B cell (primary cell): ENCODE measurements around the gene MPZL1. TPM values are rescaled to one million over a fixed set of nuclear protein-coding genes. Genes with fewer than 3 reads are reported as not detected.
A peak's percentile ranks its signal among the peaks of the same experiment; 100 is the strongest.

Source experiments
- ATAC-seq: fragments of 200-7000 bp; cut with Tn5 transposase; one replicate; pipeline ENCODE4 v1.10.0; 2021; ENCODE audit warnings: low read depth, mild to moderate bottlenecking, moderate number of reproducible peaks, moderate library complexity
- CTCF ChIA-PET: fragments of 350-600 bp; sonication (Branson Sonifier 250); formaldehyde crosslinking; loops from one replicate; lab custom pipeline; 2021; ENCODE audit warnings: antibody characterized with exemption, inconsistent platforms; lab: Charles Lee
- POLR2A ChIA-PET: fragments of 350-600 bp; sonication (Branson Sonifier 250); formaldehyde crosslinking; loops from one replicate; lab custom pipeline; 2021; ENCODE audit warnings: antibody characterized with exemption; lab: Charles Lee
- DNase-seq: peaks from one replicate; pipeline ENCODE4 v3.0.0; 2013
- H2AFZ ChIP-seq: 2 replicates; pipeline ENCODE4 v1.6.1; 2012; ENCODE audit warnings: mild to moderate bottlenecking, low read depth, low read length; ENCODE audit not compliant: insufficient read depth, poor library complexity, severe bottlenecking
- H3K27ac ChIP-seq, 2 donors: 1 replicate in 1 of 2; 2 replicates in 1 of 2; pipeline ENCODE4 v1.5.1; 2012 to 2013; ENCODE audit warnings: low read length in 2 of 2, mild to moderate bottlenecking in 2 of 2, moderate library complexity in 1 of 2
- H3K27me3 ChIP-seq, 4 experiments: fragments of 200-600 bp in 1 of 4; sonication (generic) in 1 of 4; replicated peaks in 1 of 4; 1 replicate in 2 of 4; 2 replicates in 2 of 4; pipeline versions ENCODE4 v1.6.1 to v1.7.0; 2013 to 2016; ENCODE audit warnings: low read length in 3 of 4, mild to moderate bottlenecking in 2 of 4, mixed read lengths in 1 of 4, moderate library complexity in 1 of 4; ENCODE audit not compliant: insufficient read depth in 4 of 4, control insufficient read depth in 3 of 4; ENCODE audit errors: control extremely low read depth in 1 of 4
- H3K36me3 ChIP-seq, 2 experiments: replicated peaks in 1 of 2; 1 replicate in 1 of 2; 2 replicates in 1 of 2; pipeline versions ENCODE4 v1.6.1 to v1.7.1; 2013; ENCODE audit warnings: low read length in 1 of 2; ENCODE audit not compliant: insufficient read depth in 2 of 2, control insufficient read depth in 1 of 2; ENCODE audit errors: control extremely low read depth in 1 of 2, extremely low read depth in 1 of 2
- H3K4me1 ChIP-seq, 2 donors: fragments of 200-600 bp in 1 of 2; sonication (generic) in 1 of 2; 1 replicate in 1 of 2; 2 replicates in 1 of 2; pipeline versions ENCODE4 v1.5.1 to v1.6.1; 2013 to 2017; ENCODE audit warnings: low read length in 2 of 2; ENCODE audit not compliant: control insufficient read depth in 2 of 2, insufficient read depth in 2 of 2
- H3K4me2 ChIP-seq: replicated peaks from 2 replicates; pipeline ENCODE3; 2012; ENCODE audit warnings: mild to moderate bottlenecking, low read depth, low read length; ENCODE audit not compliant: poor library complexity, severe bottlenecking
- H3K4me3 ChIP-seq, 5 experiments: fragments of 200-600 bp in 1 of 5; sonication (generic) in 1 of 5; 1 replicate in 3 of 5; 2 replicates in 2 of 5; pipeline versions ENCODE4 v1.5.1 to v1.7.0; 2011 to 2016; ENCODE audit warnings: low read length in 4 of 5, mild to moderate bottlenecking in 4 of 5, low read depth in 2 of 5, control low read depth in 1 of 5, moderate library complexity in 1 of 5; ENCODE audit not compliant: insufficient read depth in 1 of 5; ENCODE audit errors: control extremely low read depth in 1 of 5, extremely low read depth in 1 of 5
- H3K79me2 ChIP-seq: fragments of 200-600 bp; sonication (generic); one replicate; pipeline ENCODE4 v1.6.0; 2016; ENCODE audit warnings: low read length; ENCODE audit not compliant: control insufficient read depth, insufficient read depth
- H3K9ac ChIP-seq: fragments of 200-600 bp; sonication (generic); 2 replicates; pipeline ENCODE4 v1.6.1; 2017; ENCODE audit warnings: mild to moderate bottlenecking, low read length, moderate library complexity
- H3K9me3 ChIP-seq, 3 donors: one replicate each; pipeline versions ENCODE4 v1.6.1 to v1.7.1; 2013; ENCODE audit warnings: low read length in 2 of 3; ENCODE audit not compliant: control insufficient read depth in 2 of 3, insufficient read depth in 1 of 3; ENCODE audit errors: control extremely low read depth in 1 of 3
- H4K20me1 ChIP-seq: 2 replicates; pipeline ENCODE4 v1.6.0; 2012; ENCODE audit warnings: mild to moderate bottlenecking, low read length; ENCODE audit not compliant: insufficient read depth, control insufficient read depth, poor library complexity, severe bottlenecking
- H3K27ac Mint-ChIP-seq: one replicate; pipeline ENCODE4 v1.8.0; 2021; ENCODE audit warnings: mixed read lengths
- H3K27me3 Mint-ChIP-seq: one replicate; pipeline ENCODE4 v1.8.0; 2021; ENCODE audit warnings: mixed read lengths
- H3K4me1 Mint-ChIP-seq: one replicate; pipeline ENCODE4 v1.8.0; 2021; ENCODE audit warnings: mixed read lengths
- H3K4me3 Mint-ChIP-seq: one replicate; pipeline ENCODE4 v1.8.0; 2021; ENCODE audit warnings: mixed read lengths
- H3K9me3 Mint-ChIP-seq: one replicate; pipeline ENCODE4 v1.8.0; 2022; ENCODE audit warnings: mixed read lengths; ENCODE audit not compliant: insufficient read depth
- CTCF ChIP-seq: fragments of 200-600 bp; IDR thresholded peaks from one replicate; pipeline ENCODE4 v1.8.0; 2022; ENCODE audit warnings: antibody characterized with exemption, mild to moderate bottlenecking
- EZH2 ChIP-seq: IDR thresholded peaks from 2 replicates; pipeline ENCODE4 v1.6.1; 2012; ENCODE audit warnings: borderline replicate concordance, low read depth, mild to moderate bottlenecking, moderate library complexity, low read length; ENCODE audit not compliant: insufficient read depth, poor library complexity, severe bottlenecking
- WGBS: methylation state at CpG from one replicate; pipeline ENCODE4 v1.1.5; 2013; ENCODE audit warnings: missing lambda C conversion rate; ENCODE audit not compliant: insufficient coverage; 5-methylcytosine and 5-hydroxymethylcytosine counted together
- intact Hi-C: fragments of 100-400 bp; cut with micrococcal nuclease; formaldehyde crosslinking; loops from one replicate; pipeline ENCODE4 v1.10.0; 2022
- polyA plus RNA-seq: library from polyadenylated mRNA; depleted of rRNA; stranded (reverse); fragments of >200 nt; gene quantifications from 2 replicates; pipeline ENCODE4 v1.2.3, GENCODE V29; 2012
- total RNA-seq, 2 donors: library from RNA; stranded (reverse); fragments of 120-200 nt in 1 of 2; gene quantifications; 1 replicate in 1 of 2; 2 replicates in 1 of 2; pipeline versions ENCODE4 v1.2.3 to v1.2.4, GENCODE V29; 2013 to 2022

The MPZL1 gene
- total and polyA plus RNA-seq, 2 donors (not counting 1 experiment from before 2014, with no cell fraction given): 15.4 to 27.7 TPM

- peak overlapping the region in 1 of 2 donors; percentile 54 for H3K27ac ChIP-seq
- no peaks in the 10 kb centered on the region for H3K27me3 ChIP-seq
- H3K9me3 ChIP-seq: peaks cover 0 to 5% (median 4%) of the 10 kb centered on the region in 3 donors
- 0% methylated on average over 4 of the region's 26 CpGs for WGBS
- peaks cover 37 to 41% of the 10 kb centered on the region in 2 donors for H3K4me1 ChIP-seq
- Mint-ChIP-seq H3K27ac (peak overlapping the region; percentile 98), H3K4me1 (peaks cover 44% of the 10 kb centered on the region), H3K27me3 (no peaks in the 10 kb centered on the region), H3K9me3 (no peaks in the 10 kb centered on the region), H3K4me3 (peak overlapping the region; percentile 93)
- TF ChIP-seq EZH2 (no peak), CTCF (peak; percentile 85)
- peak overlapping the region; percentile 93 for H2AFZ ChIP-seq
- peaks cover 3% of the 10 kb centered on the region for H4K20me1 ChIP-seq
- intact Hi-C loops: loop anchor here (1.0 to 10.0 kb wide), 7 partner anchors 99 to 838 kb away; partner anchors contain the start of genes CREG1, DCAF6, MPC2 and POU2F1
- peak overlapping the region; percentile 80 to 94 (median 91) for H3K4me3 ChIP-seq
- peak; percentile 58 for ATAC-seq
- H3K9ac ChIP-seq: peak overlapping the region; percentile 92
- peak; percentile 94 for DNase-seq
- CTCF ChIA-PET: interaction anchor here (0.7 to 2.9 kb wide), 21 partner anchors 9 to 495 kb away, joined by 3 to 44 read pairs (median 6); partner anchors contain the start of gene POU2F1
- H3K4me2 ChIP-seq: peak overlapping the region; percentile 97
- POLR2A ChIA-PET: interaction anchor here (0.6 to 2.5 kb wide), 9 partner anchors 9 to 876 kb away, joined by 3 to 11 read pairs (median 4); partner anchors contain the start of genes POGK and RCSD1
- H3K79me2 ChIP-seq: no peaks in the 10 kb centered on the region
- no peaks in the 10 kb centered on the region for H3K36me3 ChIP-seq
Observed at GRCh38 chr1:167715157-167715999, 6.4 kb upstream of the MPZL1 start.

GRCh38 chr1:167716000-167716271 lies 5.8 kb upstream of the MPZL1 start:
- no peak for TF ChIP-seq CTCF
- TF ChIP-seq EZH2: no peak
- H3K9me3 Mint-ChIP-seq: no peaks in the 10 kb centered on the region
- H3K9me3 ChIP-seq: peaks cover 0 to 5% (median 4%) of the 10 kb centered on the region in 3 donors
- intact Hi-C loops: loop anchor here (1.0 to 10.0 kb wide), 8 partner anchors 87 to 839 kb away; partner anchors contain the start of genes CREG1, DCAF6, MPC2 and POU2F1
- peak overlapping the region; percentile 57 for H2AFZ ChIP-seq
- peak overlapping the region; percentile 80 to 94 (median 91) for H3K4me3 ChIP-seq
- peaks cover 50% of the 10 kb centered on the region for H3K4me1 Mint-ChIP-seq
- DNase-seq (no peak), ATAC-seq (no peak)
- H3K9ac ChIP-seq: peak overlapping the region; percentile 92
- no peak overlapping the region for H3K27ac Mint-ChIP-seq
- H3K27me3 Mint-ChIP-seq: no peaks in the 10 kb centered on the region
- peak overlapping the region in 1 of 2 donors; percentile 1 for H3K27ac ChIP-seq
- peak overlapping the region; percentile 97 for H3K4me2 ChIP-seq
- peak overlapping the region; percentile 93 for H3K4me3 Mint-ChIP-seq
- H3K79me2 ChIP-seq: no peaks in the 10 kb centered on the region
- WGBS: no CpG with 5 or more reads among the region's 4 CpGs
- H4K20me1 ChIP-seq: peaks cover 3% of the 10 kb centered on the region
- peaks cover 42 to 46% of the 10 kb centered on the region in 2 donors for H3K4me1 ChIP-seq
- CTCF ChIA-PET: interaction anchor here (0.7 to 2.9 kb wide), 19 partner anchors 9 to 495 kb away, joined by 3 to 44 read pairs (median 5); partner anchors contain the start of gene POU2F1
- H3K36me3 ChIP-seq: no peaks in the 10 kb centered on the region
- POLR2A ChIA-PET: interaction anchor here (0.7 to 2.5 kb wide), 7 partner anchors 13 to 115 kb away, joined by 4 to 11 read pairs (median 8); partner anchors contain the start of gene RCSD1
- H3K27me3 ChIP-seq: no peaks in the 10 kb centered on the region
